ENCODE measurements around the gene RPS6KA5.

Gene RPS6KA5

GRCh38 chr14:90813442-90813841, 247.0 kb downstream of the RPS6KA5 start:
- no peak for TF ChIP-seq CTCF (IDR thresholded peaks at IDR 0.05; ENCODE audit: insufficient read depth, low read length)
- no peak for TF ChIP-seq REST (IDR thresholded peaks at IDR 0.05; ENCODE audit: insufficient replicate concordance, low read depth)
- no peak for TF ChIP-seq GABPA (IDR thresholded peaks at IDR 0.05; ENCODE audit: low read depth)
- TF ChIP-seq SPI1 (IDR thresholded peaks at IDR 0.05; ENCODE audit: borderline replicate concordance, low read depth): no peak
- no peak for TF ChIP-seq POLR2AphosphoS5 (IDR thresholded peaks at IDR 0.05; ENCODE audit: low read depth)

GRCh38 chr14:90812109-90812508, 248.3 kb downstream of the RPS6KA5 start:
- Histone ChIP-seq H3K27ac (replicated peaks) (no peak overlapping the region), H3K4me3 (replicated peaks; ENCODE audit: insufficient read depth, low read length) (no peak overlapping the region), H3K27me3 (ENCODE audit: insufficient read depth, poor library complexity, severe bottlenecking) (peaks cover 5% of the 10 kb centered on the region)
- no peak for TF ChIP-seq SPI1 (IDR thresholded peaks at IDR 0.05; ENCODE audit: borderline replicate concordance, low read depth)
- no peak for TF ChIP-seq GABPA (IDR thresholded peaks at IDR 0.05; ENCODE audit: low read depth)
- TF ChIP-seq REST (IDR thresholded peaks at IDR 0.05; ENCODE audit: insufficient replicate concordance, low read depth): no peak
- TF ChIP-seq POLR2AphosphoS5 (IDR thresholded peaks at IDR 0.05; ENCODE audit: low read depth): no peak
- TF ChIP-seq CTCF (IDR thresholded peaks at IDR 0.05; ENCODE audit: insufficient read depth, low read length): no peak
- no peak for DNase-seq (ENCODE audit: low read depth in 1 of 2, low spot score in 1 of 2)

More at GRCh38 chr14:90813442-90813841, 247.0 kb downstream of the RPS6KA5 start:
- no peak for DNase-seq (ENCODE audit: low read depth in 1 of 2, low spot score in 1 of 2)
- peaks cover 5% of the 10 kb centered on the region for H3K27me3 ChIP-seq (ENCODE audit: insufficient read depth, poor library complexity, severe bottlenecking)
- H3K27ac ChIP-seq (replicated peaks): no peak overlapping the region
- no peak overlapping the region for H3K4me3 ChIP-seq (replicated peaks; ENCODE audit: insufficient read depth, low read length)

GRCh38 chr14:90811641-90812040, 248.8 kb downstream of the RPS6KA5 start:
- Histone ChIP-seq H3K27ac (replicated peaks) (no peak overlapping the region), H3K4me3 (replicated peaks; ENCODE audit: insufficient read depth, low read length) (no peak overlapping the region), H3K27me3 (ENCODE audit: insufficient read depth, poor library complexity, severe bottlenecking) (peaks cover 5% of the 10 kb centered on the region)
- no peak for TF ChIP-seq GABPA (IDR thresholded peaks at IDR 0.05; ENCODE audit: low read depth)
- TF ChIP-seq POLR2AphosphoS5 (IDR thresholded peaks at IDR 0.05; ENCODE audit: low read depth): no peak
- no peak for TF ChIP-seq CTCF (IDR thresholded peaks at IDR 0.05; ENCODE audit: insufficient read depth, low read length)
- no peak for TF ChIP-seq SPI1 (IDR thresholded peaks at IDR 0.05; ENCODE audit: borderline replicate concordance, low read depth)
- no peak for TF ChIP-seq REST (IDR thresholded peaks at IDR 0.05; ENCODE audit: insufficient replicate concordance, low read depth)
- DNase-seq (ENCODE audit: low read depth in 1 of 2, low spot score in 1 of 2): no peak

Data from HL-60 (cell line).